Neuronal stem cell (in vitro differentiated cells): Measurements from ENCODE around the gene PIBF1.

Experiments
- DNase-seq: peaks from one replicate; pipeline ENCODE4 v3.0.0-alpha.2; 2013; ENCODE audit warnings: low spot score
- H2AFZ ChIP-seq: one replicate; pipeline ENCODE4 v1.6.1; 2013; ENCODE audit warnings: mild to moderate bottlenecking, low read length, inconsistent platforms
- H2AK5ac ChIP-seq: 2 replicates; pipeline ENCODE4 v1.6.1; 2013; ENCODE audit warnings: low read depth, mild to moderate bottlenecking, inconsistent platforms, low read length, moderate library complexity, mixed read lengths
- H2BK120ac ChIP-seq: 2 replicates; pipeline ENCODE4 v1.6.1; 2013; ENCODE audit warnings: low read depth, mild to moderate bottlenecking, inconsistent platforms, low read length, moderate library complexity, mixed read lengths
- H2BK12ac ChIP-seq: one replicate; pipeline ENCODE4 v1.6.1; 2013; ENCODE audit warnings: low read length, inconsistent platforms
- H2BK15ac ChIP-seq: 2 replicates; pipeline ENCODE4 v1.6.1; 2013; ENCODE audit warnings: mild to moderate bottlenecking, low read length, inconsistent platforms, mixed read lengths
- H2BK5ac ChIP-seq: one replicate; pipeline ENCODE4 v1.6.1; 2013; ENCODE audit warnings: inconsistent platforms, mild to moderate bottlenecking, low read length, moderate library complexity
- H3K14ac ChIP-seq: one replicate; pipeline ENCODE4 v1.6.1; 2013; ENCODE audit warnings: low read length, inconsistent platforms
- H3K18ac ChIP-seq: 2 replicates; pipeline ENCODE4 v1.6.1; 2013; ENCODE audit warnings: low read length, inconsistent platforms
- H3K23ac ChIP-seq: 2 replicates; pipeline ENCODE4 v1.6.1; 2013; ENCODE audit warnings: low read depth, mild to moderate bottlenecking, mixed read lengths, low read length, inconsistent platforms; ENCODE audit not compliant: poor library complexity
- H3K27ac ChIP-seq: replicated peaks from 3 replicates; pipeline ENCODE4 v1.5.1; 2013; ENCODE audit warnings: low read length, inconsistent platforms
- H3K27me3 ChIP-seq, 3 experiments: 2 replicates each; pipeline ENCODE4 v1.6.1; 2013; ENCODE audit warnings: low read length in 3 of 3, mild to moderate bottlenecking in 2 of 3, inconsistent platforms in 1 of 3, low read depth in 1 of 3, mixed read lengths in 1 of 3, moderate library complexity in 1 of 3; ENCODE audit not compliant: control insufficient read depth in 3 of 3, insufficient read depth in 3 of 3
- H3K36me3 ChIP-seq, 2 donors: replicated peaks in 1 of 2; 2 replicates each; pipeline ENCODE4 v1.6.1; 2013; ENCODE audit warnings: low read length in 2 of 2; ENCODE audit not compliant: control insufficient read depth in 2 of 2, insufficient read depth in 2 of 2
- H3K4ac ChIP-seq: 2 replicates; pipeline ENCODE4 v1.6.1; 2013; ENCODE audit warnings: inconsistent platforms, mild to moderate bottlenecking, low read length, moderate library complexity
- H3K4me1 ChIP-seq, 2 donors: 1 replicate in 1 of 2; 2 replicates in 1 of 2; pipeline ENCODE4 v1.6.1; 2013; ENCODE audit warnings: low read length in 2 of 2, low read depth in 1 of 2; ENCODE audit not compliant: control insufficient read depth in 2 of 2, insufficient read depth in 1 of 2
- H3K4me2 ChIP-seq: one replicate; pipeline ENCODE4 v1.6.1; 2013; ENCODE audit warnings: mild to moderate bottlenecking, low read length, inconsistent platforms; ENCODE audit not compliant: insufficient read depth, poor library complexity, severe bottlenecking
- H3K4me3 ChIP-seq, 2 donors: 2 replicates each; pipeline ENCODE4 v1.5.1; 2013; ENCODE audit warnings: low read length in 2 of 2, mild to moderate bottlenecking in 2 of 2, inconsistent platforms in 1 of 2, moderate library complexity in 1 of 2
- H3K79me1 ChIP-seq: one replicate; pipeline ENCODE4 v1.6.1; 2013; ENCODE audit warnings: low read depth, mild to moderate bottlenecking, inconsistent platforms, low read length, moderate library complexity
- H3K9ac ChIP-seq: one replicate; pipeline ENCODE4 v1.6.1; 2013; ENCODE audit warnings: mild to moderate bottlenecking, low read depth, low read length, inconsistent platforms; ENCODE audit not compliant: poor library complexity
- H3K9me3 ChIP-seq, 2 donors: replicated peaks in 1 of 2; 2 replicates each; pipeline versions ENCODE3 to v1.6.1; 2013; ENCODE audit warnings: low read length in 2 of 2, mild to moderate bottlenecking in 2 of 2, inconsistent platforms in 1 of 2, low read depth in 1 of 2, mixed read lengths in 1 of 2, moderate library complexity in 1 of 2; ENCODE audit not compliant: control insufficient read depth in 2 of 2, insufficient read depth in 1 of 2
- H4K8ac ChIP-seq: one replicate; pipeline ENCODE4 v1.6.1; 2013; ENCODE audit warnings: low read depth, mild to moderate bottlenecking, inconsistent platforms, low read length, moderate library complexity
- H4K91ac ChIP-seq: one replicate; pipeline ENCODE4 v1.6.1; 2013; ENCODE audit warnings: low read length, low read depth, mild to moderate bottlenecking, inconsistent platforms; ENCODE audit not compliant: poor library complexity
- WGBS, 2 donors: extraction: QIAGEN DNeasy Blood & Tissue Kit; methylation state at CpG; one replicate each; pipeline ENCODE4 v1.1.7; 2013; ENCODE audit warnings: missing lambda C conversion rate in 2 of 2, mixed read lengths in 1 of 2; ENCODE audit not compliant: insufficient read length in 2 of 2, insufficient replicate concordance in 1 of 2; ENCODE audit errors: extremely low coverage in 2 of 2; 5-methylcytosine and 5-hydroxymethylcytosine counted together

PIBF1 gene

DNA sequence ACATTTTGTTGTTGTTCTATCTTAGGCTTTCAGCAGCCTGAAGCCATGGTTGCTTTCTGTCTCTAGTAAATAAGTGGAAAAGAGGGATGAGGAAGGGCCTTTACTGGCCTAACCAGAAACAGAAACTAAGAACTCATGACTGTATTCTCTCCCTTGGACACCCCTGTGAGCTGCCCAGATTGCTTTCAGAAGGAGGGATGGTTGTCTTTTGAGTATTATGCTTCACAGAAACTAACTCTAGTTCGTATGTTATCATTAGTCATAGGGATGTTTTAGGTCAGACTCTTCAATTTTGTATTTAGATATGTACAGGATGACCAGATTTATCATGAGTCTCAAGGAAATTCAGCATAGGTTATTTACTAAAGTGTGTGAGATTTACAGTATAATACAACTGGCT is 36.7 kb upstream of the PIBF1 start:
- no peak overlapping the region for H3K18ac ChIP-seq
- no peak overlapping the region for H4K8ac ChIP-seq
- no peak overlapping the region for H3K23ac ChIP-seq
- H3K27me3 ChIP-seq = no peaks in the 10 kb centered on the region
- H3K27ac ChIP-seq = no peak overlapping the region
- no peak overlapping the region for H3K4me3 ChIP-seq
- H3K79me1 ChIP-seq = no peaks in the 10 kb centered on the region
- WGBS, 2 donors = no CpG with 5 or more reads among the region's 1 CpG
- H2BK12ac ChIP-seq = no peak overlapping the region
- no peak overlapping the region for H2BK120ac ChIP-seq
- H3K4me1 ChIP-seq = no peaks in the 10 kb centered on the region
- H3K4ac ChIP-seq = no peak overlapping the region
- H2BK5ac ChIP-seq = no peak overlapping the region
- H3K9me3 ChIP-seq = no peaks in the 10 kb centered on the region
- H2AFZ ChIP-seq = no peak overlapping the region
- no peak overlapping the region for H2AK5ac ChIP-seq
- no peak overlapping the region for H3K14ac ChIP-seq
- no peak for DNase-seq
- no peak overlapping the region for H3K4me2 ChIP-seq
- H3K9ac ChIP-seq = no peak overlapping the region
- H4K91ac ChIP-seq = no peak overlapping the region
- H2BK15ac ChIP-seq = no peak overlapping the region
- peaks cover 11 to 97% of the 10 kb centered on the region in 2 donors for H3K36me3 ChIP-seq

DNA sequence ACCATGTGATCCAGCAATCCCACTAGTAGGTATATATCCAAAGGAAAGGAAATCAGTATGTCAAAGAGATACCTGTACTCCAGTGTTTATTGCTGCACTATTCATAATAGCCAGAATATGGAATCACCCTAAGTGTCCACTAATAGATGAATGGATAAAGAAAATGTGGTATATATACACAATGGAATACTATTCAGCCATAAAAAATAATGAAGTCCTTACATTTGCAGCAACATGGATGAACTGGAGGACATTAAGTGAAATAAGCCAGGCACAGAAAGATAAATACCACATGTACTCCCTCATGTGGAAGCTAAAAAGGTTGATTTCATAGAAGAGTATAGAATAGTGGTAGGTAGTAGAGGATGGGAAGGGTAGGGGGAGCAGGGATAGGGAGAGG is 30.7 kb upstream of the PIBF1 start:
- H3K4me1 ChIP-seq = no peaks in the 10 kb centered on the region
- H3K23ac ChIP-seq = no peak overlapping the region
- H3K4me3 ChIP-seq = no peak overlapping the region
- no peak overlapping the region for H3K9ac ChIP-seq
- H3K4ac ChIP-seq = no peak overlapping the region
- DNase-seq = no peak
- no peak overlapping the region for H2AFZ ChIP-seq
- peaks cover 12 to 100% of the 10 kb centered on the region in 2 donors for H3K36me3 ChIP-seq
- H2BK15ac ChIP-seq = no peak overlapping the region
- H3K9me3 ChIP-seq = peaks cover 0 to 10% of the 10 kb centered on the region in 2 donors
- no peak overlapping the region for H2BK5ac ChIP-seq
- no peak overlapping the region for H4K91ac ChIP-seq
- H4K8ac ChIP-seq = no peak overlapping the region
- H2BK12ac ChIP-seq = no peak overlapping the region
- no peak overlapping the region for H3K18ac ChIP-seq
- H3K27ac ChIP-seq = no peak overlapping the region
- no peaks in the 10 kb centered on the region for H3K27me3 ChIP-seq
- H3K79me1 ChIP-seq = no peaks in the 10 kb centered on the region
- no peak overlapping the region for H3K14ac ChIP-seq
- H2AK5ac ChIP-seq = no peak overlapping the region
- no peak overlapping the region for H3K4me2 ChIP-seq
- no peak overlapping the region for H2BK120ac ChIP-seq

DNA sequence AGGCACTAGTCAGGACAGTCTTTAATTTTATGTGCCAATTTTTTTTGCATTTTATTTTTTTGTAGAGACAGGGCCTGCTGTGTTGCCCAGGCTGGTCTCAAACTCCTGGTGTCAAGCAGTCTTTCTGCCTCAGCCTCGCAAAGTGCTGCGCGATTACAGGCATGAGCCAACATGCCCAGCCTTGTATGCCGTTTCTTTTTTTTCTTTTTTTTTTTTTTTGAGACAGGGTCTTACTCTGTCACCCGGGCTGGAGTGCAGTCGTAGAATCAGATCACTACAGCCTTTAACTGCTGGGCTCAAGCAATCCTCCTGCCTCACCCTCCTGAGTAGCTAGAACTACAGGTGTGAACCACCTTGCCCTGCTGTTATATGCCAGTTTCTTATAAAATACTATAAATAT is 27.8 kb upstream of the PIBF1 start:
- H2BK15ac ChIP-seq = no peak overlapping the region
- H3K4me2 ChIP-seq = no peak overlapping the region
- no peaks in the 10 kb centered on the region for H3K27me3 ChIP-seq
- H3K4ac ChIP-seq = no peak overlapping the region
- no peaks in the 10 kb centered on the region for H3K4me1 ChIP-seq
- no peaks in the 10 kb centered on the region for H3K79me1 ChIP-seq
- H2AFZ ChIP-seq = no peak overlapping the region
- H3K18ac ChIP-seq = no peak overlapping the region
- whole genome bisulfite sequencing, 2 donors = no CpG with 5 or more reads among the region's 6 CpGs
- H3K9me3 ChIP-seq = peaks cover 0 to 10% of the 10 kb centered on the region in 2 donors
- no peak overlapping the region for H2BK5ac ChIP-seq
- no peak overlapping the region for H4K91ac ChIP-seq
- H3K23ac ChIP-seq = no peak overlapping the region
- H2BK120ac ChIP-seq = no peak overlapping the region
- H2BK12ac ChIP-seq = no peak overlapping the region
- H4K8ac ChIP-seq = no peak overlapping the region
- no peak overlapping the region for H3K14ac ChIP-seq
- H3K4me3 ChIP-seq = no peak overlapping the region
- H3K27ac ChIP-seq = no peak overlapping the region
- no peak overlapping the region for H2AK5ac ChIP-seq
- DNase-seq = no peak
- no peak overlapping the region for H3K9ac ChIP-seq
- H3K36me3 ChIP-seq = peaks cover 11 to 99% of the 10 kb centered on the region in 2 donors

DNA sequence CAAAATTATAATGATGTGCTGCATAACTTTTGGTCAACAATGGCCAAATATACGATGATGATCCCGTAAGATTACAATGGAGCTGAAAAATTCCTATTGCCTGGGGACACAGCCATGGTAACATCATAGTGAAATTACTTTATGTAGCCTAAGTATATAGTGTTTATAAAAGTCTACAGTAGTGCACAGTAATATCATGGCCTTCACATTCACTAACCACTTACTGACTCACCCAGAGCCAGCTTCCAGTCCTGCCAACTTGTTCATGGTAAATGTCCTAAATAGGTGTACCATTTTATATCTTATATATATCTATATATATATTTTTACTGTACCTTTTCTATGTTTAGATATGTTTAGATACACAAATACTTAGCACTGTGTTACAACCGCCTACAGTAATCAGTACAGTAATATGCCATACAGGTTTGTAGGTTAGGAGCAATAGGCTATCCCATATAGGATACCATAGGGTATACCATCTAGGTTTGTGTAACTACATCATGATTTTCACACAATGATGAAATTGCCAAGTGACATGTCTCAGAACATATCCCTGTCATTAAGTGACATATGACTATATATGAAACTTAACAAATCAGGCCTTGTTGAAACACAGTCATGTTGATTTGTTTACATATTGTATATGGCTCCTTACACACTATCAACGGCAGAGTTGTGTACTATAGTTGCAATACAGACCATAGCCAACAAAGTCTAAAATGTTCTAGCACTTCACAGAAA is 24.0 kb upstream of the PIBF1 start:
- Histone ChIP-seq H3K27me3 (no peaks in the 10 kb centered on the region), H3K9ac (no peak overlapping the region), H3K4me3 (no peak overlapping the region), H2AFZ (no peak overlapping the region), H2BK5ac (no peak overlapping the region), H2BK120ac (no peak overlapping the region), H3K4ac (no peak overlapping the region), H3K18ac (no peak overlapping the region), H2AK5ac (no peak overlapping the region), H3K14ac (no peak overlapping the region), H3K79me1 (no peaks in the 10 kb centered on the region), H2BK12ac (no peak overlapping the region), H3K23ac (no peak overlapping the region), H3K4me1 (no peaks in the 10 kb centered on the region), H4K8ac (no peak overlapping the region), H3K9me3 (no peaks in the 10 kb centered on the region), H2BK15ac (no peak overlapping the region), H3K4me2 (no peak overlapping the region), H3K36me3 (peaks cover 14 to 99% of the 10 kb centered on the region in 2 donors), H3K27ac (no peak overlapping the region), H4K91ac (no peak overlapping the region)
- DNase-seq = no peak
- no CpG with 5 or more reads among the region's 4 CpGs for WGBS, 2 donors
